ENCODE data around the gene GALNT9. TPM values are rescaled to one million over a fixed set of nuclear protein-coding genes. Genes with fewer than 3 reads are reported as not detected.

Gene GALNT9
- polyA plus RNA-seq, 3 donors: not detected

GRCh38 chr12:132227118-132227517 lies 102.3 kb downstream of the GALNT9 start:
- H3K36me3 ChIP-seq (replicated peaks in 1 of 2; ENCODE audit: control insufficient read depth in 1 of 2, insufficient read depth in 2 of 2, low read length in 2 of 2): no peaks in the 10 kb centered on the region
- DNase-seq: no peak
- no peak overlapping the region for H3K4me2 ChIP-seq (replicated peaks; ENCODE audit: extremely low read depth, low read length, poor library complexity, severe bottlenecking)
- TF ChIP-seq CTCF (IDR thresholded peaks at IDR 0.05): no peak
- H3K9ac ChIP-seq (ENCODE audit: insufficient read depth, low read length, poor library complexity, severe bottlenecking): no peak overlapping the region
- Mint-ChIP-seq H3K4me1 (peaks cover 5% of the 10 kb centered on the region), H3K36me3 (no peaks in the 10 kb centered on the region), H3K27me3 (ENCODE audit: low read depth in 3 of 3) (peaks cover 7 to 18% (median 12%) of the 10 kb centered on the region in 3 donors), H3K9me3 (peaks cover 0 to 2% (median 0%) of the 10 kb centered on the region in 7 donors), H3K27ac (no peak overlapping the region), H3K4me3 (no peak overlapping the region)
- H4K20me1 ChIP-seq (ENCODE audit: insufficient read depth, low read length): no peaks in the 10 kb centered on the region
- H3K79me2 ChIP-seq (ENCODE audit: insufficient read depth, low read length): no peaks in the 10 kb centered on the region
- WGBS (ENCODE audit: insufficient coverage): 81% methylated on average over 17 of the region's 28 CpGs
- peaks cover 0 to 7% of the 10 kb centered on the region in 2 donors for H3K27me3 ChIP-seq (ENCODE audit: control insufficient read depth in 2 of 2, insufficient read depth in 2 of 2, low read length in 2 of 2)
- peaks cover 0 to 4% of the 10 kb centered on the region in 2 donors for H3K4me1 ChIP-seq (ENCODE audit: control insufficient read depth in 1 of 2, insufficient read depth in 2 of 2, low read length in 2 of 2)
- no peak overlapping the region for H2AFZ ChIP-seq (ENCODE audit: insufficient read depth, low read depth, low read length, poor library complexity, severe bottlenecking)
- H3K4me3 ChIP-seq (replicated peaks in 1 of 3; ENCODE audit: low read depth in 2 of 3, low read length in 3 of 3): no peak overlapping the region
- intact Hi-C loops (cut with micrococcal nuclease): no loop called here
- H3K9me3 ChIP-seq (replicated peaks in 1 of 2; ENCODE audit: control insufficient read depth in 1 of 2, insufficient read depth in 1 of 2, low read length in 2 of 2): peaks cover 0 to 13% of the 10 kb centered on the region in 2 donors
- no peak overlapping the region for H3K27ac ChIP-seq (ENCODE audit: low read depth in 1 of 2, low read length in 2 of 2)

- peaks cover 5% of the 10 kb centered on the region for H3K4me1 Mint-ChIP-seq
- Histone ChIP-seq H3K27ac (ENCODE audit: low read depth in 1 of 2, low read length in 2 of 2) (no peak overlapping the region), H3K4me2 (replicated peaks; ENCODE audit: extremely low read depth, low read length, poor library complexity, severe bottlenecking) (no peak overlapping the region), H2AFZ (ENCODE audit: insufficient read depth, low read depth, low read length, poor library complexity, severe bottlenecking) (no peak overlapping the region), H3K79me2 (ENCODE audit: insufficient read depth, low read length) (no peaks in the 10 kb centered on the region), H3K9me3 (replicated peaks in 1 of 2; ENCODE audit: control insufficient read depth in 1 of 2, insufficient read depth in 1 of 2, low read length in 2 of 2) (peaks cover 0 to 13% of the 10 kb centered on the region in 2 donors), H4K20me1 (ENCODE audit: insufficient read depth, low read length) (no peaks in the 10 kb centered on the region), H3K4me1 (ENCODE audit: control insufficient read depth in 1 of 2, insufficient read depth in 2 of 2, low read length in 2 of 2) (peaks cover 0 to 4% of the 10 kb centered on the region in 2 donors), H3K27me3 (ENCODE audit: control insufficient read depth in 2 of 2, insufficient read depth in 2 of 2, low read length in 2 of 2) (peaks cover 0 to 7% of the 10 kb centered on the region in 2 donors), H3K9ac (ENCODE audit: insufficient read depth, low read length, poor library complexity, severe bottlenecking) (no peak overlapping the region), H3K4me3 (replicated peaks in 1 of 3; ENCODE audit: low read depth in 2 of 3, low read length in 3 of 3) (no peak overlapping the region), H3K36me3 (replicated peaks in 1 of 2; ENCODE audit: control insufficient read depth in 1 of 2, insufficient read depth in 2 of 2, low read length in 2 of 2) (no peaks in the 10 kb centered on the region)
- H3K9me3 Mint-ChIP-seq: peaks cover 0 to 2% (median 0%) of the 10 kb centered on the region in 7 donors
- H3K36me3 Mint-ChIP-seq: no peaks in the 10 kb centered on the region
- H3K27me3 Mint-ChIP-seq (ENCODE audit: low read depth in 3 of 3): peaks cover 7 to 19% (median 12%) of the 10 kb centered on the region in 3 donors
- WGBS (ENCODE audit: insufficient coverage): 100% methylated on average over 1 of the region's 1 CpG
- TF ChIP-seq CTCF (IDR thresholded peaks at IDR 0.05): no peak
- H3K4me3 Mint-ChIP-seq: no peak overlapping the region
- DNase-seq: no peak
- no peak overlapping the region for H3K27ac Mint-ChIP-seq
- intact Hi-C loops (cut with micrococcal nuclease): no loop called here
Observed at GRCh38 chr12:132226604-132227003, 102.8 kb downstream of the GALNT9 start.
